Head of caudate nucleus (tissue), 42 donors: Measurements from ENCODE around the gene DPM3.
"Not testable (repeated sequence)": the region's sequence is repeated elsewhere in the genome, so short reads cannot be mapped to it uniquely, and the experiment has no call there.

Experiments used
- DNase-seq, 42 donors: peaks; one replicate each; pipeline versions ENCODE4 v3.0.0 to v3.0.0-alpha.2; 2020 to 2021; ENCODE audit warnings: mixed read lengths in 7 of 42
- intact Hi-C: fragments of 100-400 bp; cut with DNase I; formaldehyde crosslinking; loops from one replicate; pipeline ENCODE4 v1.15.0; 2022

The DPM3 gene

DNA sequence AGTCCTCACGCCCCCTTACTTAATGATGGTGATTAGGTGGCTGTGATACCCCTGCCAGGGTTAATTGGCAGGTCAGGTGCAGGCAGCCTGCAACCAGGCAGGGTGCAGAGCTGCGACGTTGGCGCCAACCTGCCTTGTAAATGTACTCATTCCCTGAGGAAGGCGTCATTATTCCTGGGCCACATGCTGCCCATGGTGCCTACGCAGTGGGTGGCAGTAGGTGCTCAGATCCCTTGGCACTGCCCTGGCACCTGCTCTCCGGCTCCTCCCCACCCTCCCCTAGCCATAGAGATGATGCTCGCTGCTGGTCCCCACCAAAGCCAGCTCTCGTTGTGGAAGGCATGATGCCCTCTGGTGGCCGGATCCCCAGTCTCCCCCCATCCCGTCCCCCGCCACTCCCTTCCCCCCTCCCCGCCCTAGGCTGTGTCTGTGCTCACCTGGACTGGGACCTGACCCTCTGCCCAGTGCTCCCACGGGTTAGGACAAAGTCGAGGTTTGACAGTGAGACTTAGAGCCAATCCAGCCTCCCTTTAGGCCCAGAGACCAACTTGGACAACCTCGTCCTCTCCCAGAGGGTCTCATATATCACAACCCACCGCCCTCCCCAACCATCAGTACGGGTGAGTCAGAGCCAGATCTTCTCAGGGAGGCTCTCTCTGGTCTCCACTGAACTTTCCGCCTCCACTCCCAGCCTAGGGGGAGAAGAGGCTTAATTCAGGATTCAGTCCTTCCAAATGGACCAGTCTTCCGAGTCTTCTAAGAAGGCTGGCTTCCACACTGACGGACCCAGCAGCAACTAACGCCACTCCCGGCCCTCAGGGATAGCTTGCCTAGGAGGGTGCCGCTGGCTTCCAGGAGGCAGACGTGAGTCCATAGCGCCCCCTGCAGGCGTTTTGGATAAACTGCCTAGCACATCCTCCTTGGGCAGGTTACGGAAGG, 27.1 kb upstream of the DPM3 start:
- intact Hi-C loops: loop anchor here (1.0 kb wide), 1 partner anchor 76 kb away; no protein-coding TSS in a partner anchor
- peak; percentile 90 to 98 (median 95) for DNase-seq

DNA sequence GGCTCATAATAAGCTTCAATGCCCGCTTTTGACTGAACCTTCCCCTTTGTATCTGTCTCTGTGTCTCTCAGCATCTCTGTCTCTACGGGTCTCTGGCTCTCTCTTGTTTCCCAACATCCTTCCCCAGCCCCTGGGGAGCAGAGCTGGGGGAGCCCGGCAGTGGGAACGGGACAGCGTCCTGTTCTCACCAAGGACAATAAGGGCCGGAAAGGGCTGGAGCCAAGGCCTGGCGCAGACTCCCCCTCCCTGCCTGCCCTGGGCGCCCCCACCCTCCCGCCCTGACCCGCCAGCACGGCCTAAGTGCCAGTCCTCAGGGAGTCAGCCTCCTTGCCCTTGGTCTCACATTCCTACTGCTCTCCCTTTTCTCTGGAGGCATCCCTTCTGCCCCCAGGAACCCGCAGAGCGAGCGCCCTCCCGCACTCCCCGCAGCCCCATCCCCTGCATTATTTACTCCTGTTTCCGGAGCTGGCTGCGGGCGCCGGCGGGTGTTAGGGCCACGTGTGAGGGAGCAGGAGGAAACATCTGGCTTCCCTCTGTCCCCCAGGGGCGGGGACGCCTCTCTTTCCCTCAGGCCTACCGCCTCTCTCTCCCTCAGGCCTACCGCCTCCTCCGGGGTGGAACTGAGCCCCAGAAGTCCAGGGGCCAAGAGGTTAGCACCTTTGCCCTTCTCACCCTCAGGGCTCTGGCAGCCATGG, 26.3 kb upstream of the DPM3 start:
- DNase-seq: peak in 39 of 42 donors; percentile 23 to 75 (median 53)
- intact Hi-C loops: no loop called here

DNA sequence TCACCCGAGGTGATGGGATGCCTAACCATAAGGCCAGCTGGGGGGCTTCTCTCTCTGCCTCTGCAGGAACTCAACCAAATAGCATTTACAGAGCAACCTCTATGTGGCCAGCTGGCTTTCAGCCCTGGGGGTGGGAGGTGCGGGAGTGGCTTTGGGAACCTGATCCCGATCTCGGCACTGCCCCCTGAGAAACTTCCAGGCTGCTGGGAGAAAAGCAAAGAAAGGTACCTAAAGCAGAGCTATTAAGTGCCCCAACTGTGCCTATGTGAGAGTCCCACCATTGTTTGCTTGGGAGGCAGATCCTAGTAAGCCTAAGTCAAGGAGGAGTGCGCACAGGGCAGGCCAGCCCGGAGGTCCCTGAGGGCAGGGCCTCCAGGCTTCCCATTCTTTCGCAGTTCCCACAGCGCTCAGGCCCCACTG, 25.7 kb upstream of the DPM3 start:
- intact Hi-C loops: no loop called here
- DNase-seq: peak in 2 of 42 donors; percentile 20 to 42

DNA sequence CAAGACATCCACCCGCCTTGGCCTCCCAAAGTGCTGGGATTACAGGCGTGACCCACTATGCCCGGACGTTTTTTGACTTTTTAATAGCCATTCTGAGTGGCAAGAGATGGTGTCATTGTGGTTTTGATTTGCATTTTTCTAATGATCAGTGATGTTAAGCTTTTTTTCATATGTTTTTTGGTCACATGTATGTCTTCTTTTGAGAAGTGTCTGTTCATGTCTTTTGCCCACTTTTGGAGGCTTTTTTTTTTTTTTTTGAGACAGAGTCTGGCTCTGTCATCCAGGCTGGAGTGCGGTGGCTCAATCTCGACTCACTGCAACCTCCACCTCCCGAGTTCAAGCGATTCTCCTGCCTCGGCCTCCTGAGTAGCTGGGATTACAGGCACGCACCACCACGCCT, 24.3 kb upstream of the DPM3 start:
- DNase-seq: peak in 1 of 42 donors; percentile 5
- intact Hi-C loops: not testable (repeated sequence)

DNA sequence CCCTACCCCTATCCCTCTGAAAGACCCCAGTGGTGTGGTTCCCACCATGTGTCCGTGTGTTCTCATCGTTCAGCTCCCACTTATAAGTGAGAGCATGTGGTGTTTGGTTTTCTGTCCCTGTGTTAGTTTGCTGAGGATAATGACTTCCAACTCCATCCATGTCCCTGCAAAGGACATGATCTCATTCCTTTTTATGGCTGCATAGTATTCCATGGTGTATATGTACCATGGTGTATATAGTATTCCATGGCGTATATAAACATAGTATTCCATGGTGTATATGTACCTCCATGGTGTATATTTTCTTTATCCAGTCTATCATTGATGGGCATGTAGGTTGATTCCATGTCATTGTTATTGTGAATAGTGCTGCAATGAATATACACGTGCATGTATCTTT, 23.5 kb upstream of the DPM3 start:
- intact Hi-C loops: not testable (repeated sequence)
- DNase-seq: peak in 1 of 42 donors; percentile 1

DNA sequence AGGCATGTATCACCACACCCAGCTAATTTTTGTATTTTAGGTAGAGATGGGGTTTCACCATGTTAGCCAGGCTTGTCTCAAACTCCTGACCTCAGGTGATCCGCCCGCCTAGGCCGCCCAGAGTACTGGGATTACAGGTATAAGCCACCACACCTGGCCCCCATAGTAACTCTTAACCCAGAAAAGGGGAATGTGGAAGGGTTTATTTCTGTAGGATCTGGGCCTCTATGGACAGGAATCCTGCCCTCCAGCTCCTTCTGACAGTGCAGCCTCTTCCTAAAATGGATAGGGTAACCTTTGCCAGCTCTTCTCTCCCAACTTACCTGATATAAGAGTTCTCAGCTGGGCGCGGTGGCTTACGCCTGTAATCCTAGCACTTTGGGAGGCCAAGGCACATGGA, 22.3 kb upstream of the DPM3 start:
- intact Hi-C loops: not testable (repeated sequence)

DNA sequence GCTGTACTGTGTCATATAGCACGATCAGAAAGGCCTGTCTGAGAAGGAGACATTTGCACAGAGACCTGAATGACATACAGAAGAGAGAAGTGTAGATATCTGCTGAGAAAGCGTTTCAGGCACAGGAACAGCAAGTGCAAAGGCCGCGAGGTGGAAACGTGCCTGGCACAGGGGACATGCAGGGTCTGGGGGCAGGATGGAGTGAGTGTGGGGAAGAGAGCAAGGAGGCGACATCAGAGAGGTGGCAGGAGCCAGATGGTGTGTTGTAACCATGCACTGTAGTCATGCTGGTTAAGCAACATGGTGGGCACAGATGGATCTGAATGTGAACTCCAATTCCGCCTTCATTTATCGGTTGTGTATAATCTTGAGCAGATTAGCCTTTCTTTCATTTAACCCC, 19.8 kb upstream of the DPM3 start:
- no peak for DNase-seq
- intact Hi-C loops: no loop called here

More for the DNA sequence above, 22.3 kb upstream of the DPM3 start:
- DNase-seq: not testable (repeated sequence)

DNA sequence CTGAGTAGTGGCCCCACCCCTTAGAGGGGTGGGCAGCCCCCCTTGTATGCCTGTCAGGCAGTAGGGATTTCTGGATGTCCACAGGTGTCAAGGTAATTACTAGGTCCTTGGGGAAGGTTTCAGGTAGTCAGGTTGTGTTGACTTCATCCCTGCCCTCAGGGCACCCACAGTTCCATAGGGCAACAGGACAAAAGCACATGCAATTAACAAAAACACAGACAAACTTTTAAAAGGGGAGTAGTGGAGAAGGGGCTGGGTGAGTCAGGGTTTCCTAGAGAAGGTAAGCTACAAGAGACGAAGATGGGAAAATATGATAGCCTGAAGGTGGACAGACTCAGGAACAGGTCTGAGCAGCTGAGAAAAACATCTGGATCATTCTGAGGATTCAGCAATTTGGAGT, 18.7 kb upstream of the DPM3 start:
- no peak for DNase-seq
- intact Hi-C loops: no loop called here

DNA sequence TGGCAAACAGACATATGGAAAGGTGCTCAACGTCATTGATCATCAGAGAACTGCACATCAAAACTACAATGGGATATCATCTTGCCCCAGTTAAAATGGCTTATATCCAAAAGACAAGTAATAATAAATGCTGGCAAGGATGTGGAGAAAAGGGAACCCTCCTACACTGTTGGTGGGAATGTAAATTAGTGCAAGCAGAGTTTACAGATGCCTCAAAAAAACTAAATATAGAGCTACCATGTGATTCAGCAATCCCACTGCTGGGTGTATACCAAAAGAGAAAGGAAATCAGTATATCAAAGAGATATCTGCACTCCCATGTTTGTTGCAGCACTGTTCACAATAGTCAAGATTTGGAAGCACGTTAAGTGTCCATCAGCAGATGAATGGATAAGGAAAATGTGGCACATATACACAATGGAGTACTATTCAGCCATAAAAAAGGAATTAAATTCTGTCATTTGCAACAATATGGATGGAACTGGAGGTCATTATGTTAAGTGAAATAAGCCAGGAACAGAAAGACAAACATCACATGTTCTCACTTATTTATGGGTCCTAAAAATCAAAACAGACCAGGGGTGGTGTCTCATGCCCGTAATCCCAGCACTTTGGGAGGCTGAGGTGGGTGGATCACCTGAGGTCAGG, 15.8 kb upstream of the DPM3 start:
- DNase-seq, intact Hi-C loops: not testable (repeated sequence)

DNA sequence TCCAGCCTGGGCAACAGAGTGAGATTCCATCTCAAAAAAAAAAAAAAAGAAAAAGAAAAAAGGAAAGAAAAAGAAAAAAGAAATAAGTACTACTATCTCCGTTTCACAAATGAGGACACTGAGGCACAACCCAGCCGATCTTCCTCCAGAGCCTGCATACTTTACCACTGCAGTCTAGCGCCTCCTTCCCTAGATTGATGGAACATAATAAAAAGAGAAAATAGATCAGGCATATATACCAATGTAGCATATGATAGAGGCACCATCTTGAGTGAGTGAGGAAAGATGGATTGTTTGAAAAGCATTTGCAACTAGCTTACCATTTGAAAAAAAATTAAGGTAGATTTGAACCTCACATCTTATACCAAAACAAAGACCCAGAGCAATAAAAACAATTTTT, 5.2 kb upstream of the DPM3 start:
- DNase-seq: no peak
- intact Hi-C loops: no loop called here

DNA sequence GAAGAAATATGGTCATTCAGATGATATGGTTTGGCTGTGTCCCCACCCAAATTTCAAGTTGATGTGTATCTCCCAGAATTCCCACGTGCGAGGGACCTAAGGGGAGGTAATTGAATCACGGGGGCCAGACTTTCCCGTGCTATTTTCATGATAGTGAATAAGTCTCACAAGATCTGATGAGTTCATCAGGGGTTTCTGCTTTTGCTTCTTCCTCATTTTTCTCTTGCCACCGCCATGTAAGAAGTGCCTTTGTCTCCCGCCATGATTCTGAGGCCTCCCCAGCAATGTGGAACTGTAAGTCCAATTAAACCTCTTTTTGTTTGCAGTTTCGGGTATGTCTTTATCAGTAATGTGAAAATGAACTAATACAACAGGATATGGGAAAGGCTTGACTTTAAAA, 1.4 kb upstream of the DPM3 start:
- intact Hi-C loops: no loop called here

DNA sequence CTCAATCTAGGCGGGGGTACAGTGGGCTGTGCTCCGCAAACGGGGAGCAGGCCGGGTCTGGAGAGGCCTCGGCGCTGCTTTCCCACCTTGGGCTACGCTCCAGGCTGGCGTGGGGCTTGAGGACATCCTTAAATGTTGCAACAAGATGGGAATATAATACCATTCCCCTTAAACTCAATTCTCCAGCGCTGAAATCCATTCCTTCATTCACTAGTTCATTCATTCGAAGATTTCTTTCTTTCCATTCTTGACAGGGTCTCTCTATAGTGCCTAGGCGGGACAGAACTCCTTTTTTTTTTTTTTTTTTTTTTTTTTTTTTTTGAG, 261 bp upstream of the DPM3 start:
- DNase-seq: no peak
- intact Hi-C loops: no loop called here

More for the DNA sequence above, 1.4 kb upstream of the DPM3 start:
- DNase-seq: no peak

DNA sequence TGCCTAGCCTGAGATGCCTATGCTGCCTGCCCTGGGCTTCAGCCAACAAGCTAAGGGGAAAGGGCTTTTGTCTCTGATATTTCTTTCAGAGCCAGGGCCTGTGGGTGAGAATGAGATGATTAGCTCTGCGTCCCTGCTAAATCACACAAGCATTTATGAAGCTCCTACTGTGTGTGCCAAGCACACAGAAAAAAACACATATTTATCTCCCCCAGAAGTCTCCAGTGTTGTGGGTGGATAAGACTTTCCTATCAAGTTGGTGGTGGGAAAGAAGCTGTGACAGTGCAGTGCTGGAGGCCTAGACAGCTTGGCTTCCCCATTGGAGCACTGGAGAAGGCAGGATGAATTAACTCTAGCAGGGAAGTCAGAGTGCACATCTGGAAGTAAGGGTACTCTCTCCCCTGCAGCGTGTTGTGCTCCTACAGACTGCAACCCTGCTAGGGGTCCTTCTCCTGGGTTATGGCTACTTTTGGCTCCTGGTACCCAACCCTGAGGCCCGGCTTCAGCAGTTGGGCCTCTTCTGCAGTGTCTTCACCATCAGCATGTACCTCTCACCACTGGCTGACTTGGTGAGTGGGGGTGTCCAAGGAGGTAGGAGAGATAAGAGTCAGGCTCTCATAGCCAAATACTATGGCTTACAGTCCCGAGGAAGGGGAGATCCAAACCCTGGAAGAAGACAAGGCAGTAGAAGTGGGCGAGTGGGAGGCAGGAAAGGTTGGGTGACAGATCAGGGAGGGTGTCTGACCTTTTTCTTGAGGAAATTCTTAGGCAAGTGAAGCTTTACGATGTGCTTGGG, 3.0 kb downstream of the DPM3 start:
- DNase-seq: no peak
- intact Hi-C loops: no loop called here

DNA sequence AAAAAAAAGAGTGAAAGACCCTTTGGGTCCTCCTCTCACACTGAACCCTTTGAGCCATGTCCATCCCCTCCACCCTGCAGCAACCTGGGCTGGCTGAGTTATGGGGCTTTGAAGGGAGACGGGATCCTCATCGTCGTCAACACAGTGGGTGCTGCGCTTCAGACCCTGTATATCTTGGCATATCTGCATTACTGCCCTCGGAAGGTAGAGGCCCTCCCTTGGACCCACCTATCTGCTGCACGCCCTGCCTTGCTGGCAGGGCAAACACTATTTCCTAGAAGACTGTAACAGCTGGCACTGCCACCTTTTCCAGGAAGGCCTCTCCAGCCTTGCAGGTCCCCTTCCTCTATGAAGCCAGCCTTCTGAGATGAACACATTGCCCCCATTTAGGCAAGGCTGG, 3.6 kb downstream of the DPM3 start:
- intact Hi-C loops: no loop called here
- peak in 2 of 42 donors; percentile 9 to 13 for DNase-seq

DNA sequence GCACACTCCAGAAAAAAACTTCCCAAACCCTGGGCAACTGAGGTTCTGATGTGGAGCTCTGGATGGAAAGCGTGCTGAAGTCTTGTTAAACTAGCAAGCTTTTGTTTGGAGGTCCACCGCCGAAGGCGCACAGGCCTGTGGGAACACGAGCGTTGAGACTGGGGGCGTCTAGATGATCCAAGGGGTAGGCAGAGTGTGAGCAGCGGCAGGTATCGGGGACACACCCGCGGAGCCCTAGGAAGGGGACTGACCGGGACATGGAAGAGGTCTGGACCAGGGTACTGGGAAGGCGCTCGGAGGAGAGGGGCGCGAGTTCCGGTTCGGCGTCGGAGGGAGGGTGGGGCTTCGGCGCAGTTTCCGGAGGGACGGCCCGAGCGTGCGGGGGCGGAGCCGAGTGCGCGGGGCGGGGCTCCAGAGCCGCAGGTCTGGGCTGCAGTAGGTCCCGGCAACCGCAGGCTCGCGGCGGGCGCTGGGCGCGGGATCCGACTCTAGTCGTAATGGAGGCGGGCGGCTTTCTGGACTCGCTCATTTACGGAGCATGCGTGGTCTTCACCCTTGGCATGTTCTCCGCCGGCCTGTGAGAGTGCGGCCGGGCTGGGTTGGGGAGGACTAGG, 4.8 kb downstream of the DPM3 start, which contains the start of gene SLC50A1:
SLC50A1 (plus strand) TSS at position 438 of the 614 bp plus-strand sequence; CDS start at position 498, 60 bp downstream.
- intact Hi-C loops: no loop called here
- peak; percentile 83 to 97 (median 94) for DNase-seq

DNA sequence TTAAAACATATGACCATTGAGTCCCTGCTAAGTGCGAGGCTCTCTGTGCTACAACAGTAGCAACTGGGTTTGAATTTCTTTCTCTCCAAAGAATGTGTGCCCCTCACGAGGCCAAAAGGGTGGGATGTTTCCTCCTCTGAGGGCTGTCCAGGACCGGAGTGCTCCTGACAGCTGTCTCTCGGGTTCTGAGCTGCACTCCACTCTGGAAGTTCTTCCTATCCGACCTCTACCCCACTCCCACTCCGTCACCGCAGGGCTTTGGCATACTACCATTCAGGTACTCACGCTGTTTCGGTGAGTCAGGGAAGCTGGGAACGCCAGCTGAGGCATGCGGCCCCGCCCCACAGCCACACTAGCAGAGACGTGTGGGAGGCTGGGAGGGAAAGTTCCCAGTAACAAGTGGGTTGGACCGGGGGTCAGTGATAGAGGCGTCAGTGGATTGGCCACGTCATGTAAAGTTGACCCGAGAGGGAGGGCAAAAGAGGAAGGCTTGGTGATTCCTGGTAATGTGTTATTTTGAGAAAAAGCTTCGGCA, 5.4 kb downstream of the DPM3 start:
- intact Hi-C loops: no loop called here
- peak; percentile 56 to 96 (median 85) for DNase-seq

DNA sequence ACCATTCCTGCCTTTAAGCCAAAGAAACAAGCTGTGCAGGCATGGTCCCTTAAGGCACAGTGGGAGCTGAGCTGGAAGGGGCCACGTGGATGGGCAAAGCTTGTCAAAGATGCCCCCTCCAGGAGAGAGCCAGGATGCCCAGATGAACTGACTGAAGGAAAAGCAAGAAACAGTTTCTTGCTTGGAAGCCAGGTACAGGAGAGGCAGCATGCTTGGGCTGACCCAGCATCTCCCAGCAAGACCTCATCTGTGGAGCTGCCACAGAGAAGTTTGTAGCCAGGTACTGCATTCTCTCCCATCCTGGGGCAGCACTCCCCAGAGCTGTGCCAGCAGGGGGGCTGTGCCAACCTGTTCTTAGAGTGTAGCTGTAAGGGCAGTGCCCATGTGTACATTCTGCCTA, 6.0 kb downstream of the DPM3 start:
- no peak for DNase-seq
- intact Hi-C loops: no loop called here

DNA sequence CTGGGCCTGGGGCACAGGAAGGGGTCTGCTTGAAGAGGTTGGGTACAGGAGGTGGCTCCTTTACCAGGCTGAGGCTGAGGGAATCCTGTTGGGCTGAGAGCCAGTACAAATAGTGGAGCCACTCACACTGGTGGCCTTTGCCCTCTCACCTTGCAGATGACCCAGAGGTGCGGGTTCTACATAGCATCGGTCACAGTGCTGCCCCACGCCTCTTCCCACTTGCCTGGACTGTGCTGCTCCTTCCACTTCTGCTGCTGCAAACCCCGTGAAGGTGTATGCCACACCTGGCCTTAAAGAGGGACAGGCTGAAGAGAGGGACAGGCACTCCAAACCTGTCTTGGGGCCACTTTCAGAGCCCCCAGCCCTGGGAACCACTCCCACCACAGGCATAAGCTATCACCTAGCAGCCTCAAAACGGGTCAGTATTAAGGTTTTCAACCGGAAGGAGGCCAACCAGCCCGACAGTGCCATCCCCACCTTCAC, 6.5 kb downstream of the DPM3 start:
- intact Hi-C loops: no loop called here

More for the DNA sequence above, 6.5 kb downstream of the DPM3 start:
- DNase-seq: no peak
